Bronchial epithelial cell (primary cell): Measurements from ENCODE around the gene KIF5A. TPM values are rescaled to one million over a fixed set of nuclear protein-coding genes. Genes with fewer than 3 reads are reported as not detected.

Source experiments
- DNase-seq: peaks from one replicate; pipeline ENCODE4 v3.0.0-alpha.2; 2010; ENCODE audit warnings: low read depth
- FAIRE-seq: peaks from 2 replicates; lab custom pipeline; 2011; peaks lifted over from hg19 to GRCh38; lab: Jason Lieb, UNC
- H3K27me3 ChIP-seq: 2 replicates; pipeline ENCODE4 v1.5.1; 2011; ENCODE audit warnings: low read length; ENCODE audit not compliant: control insufficient read depth, insufficient read depth
- H3K36me3 ChIP-seq: 2 replicates; pipeline ENCODE4 v1.5.1; 2011; ENCODE audit warnings: low read length; ENCODE audit not compliant: control insufficient read depth, insufficient read depth
- H3K4me3 ChIP-seq: 2 replicates; pipeline ENCODE4 v1.5.1; 2011; ENCODE audit warnings: mild to moderate bottlenecking, low read depth, low read length, control low read depth
- CTCF ChIP-seq: IDR thresholded peaks from 2 replicates; pipeline ENCODE4 v1.5.1; 2011; ENCODE audit warnings: mild to moderate bottlenecking, moderate library complexity, low read length, control low read depth, inconsistent platforms; ENCODE audit not compliant: insufficient read depth, severe bottlenecking
- total RNA-seq: library from RNA; depleted of rRNA; stranded (reverse); fragments of >200 nt; gene quantifications from 2 replicates; pipeline ENCODE4 v1.2.1, GENCODE V29; 2014

Gene KIF5A
- total RNA-seq, 1 donor from 2014 or later, result under 0.01 TPM

DNA sequence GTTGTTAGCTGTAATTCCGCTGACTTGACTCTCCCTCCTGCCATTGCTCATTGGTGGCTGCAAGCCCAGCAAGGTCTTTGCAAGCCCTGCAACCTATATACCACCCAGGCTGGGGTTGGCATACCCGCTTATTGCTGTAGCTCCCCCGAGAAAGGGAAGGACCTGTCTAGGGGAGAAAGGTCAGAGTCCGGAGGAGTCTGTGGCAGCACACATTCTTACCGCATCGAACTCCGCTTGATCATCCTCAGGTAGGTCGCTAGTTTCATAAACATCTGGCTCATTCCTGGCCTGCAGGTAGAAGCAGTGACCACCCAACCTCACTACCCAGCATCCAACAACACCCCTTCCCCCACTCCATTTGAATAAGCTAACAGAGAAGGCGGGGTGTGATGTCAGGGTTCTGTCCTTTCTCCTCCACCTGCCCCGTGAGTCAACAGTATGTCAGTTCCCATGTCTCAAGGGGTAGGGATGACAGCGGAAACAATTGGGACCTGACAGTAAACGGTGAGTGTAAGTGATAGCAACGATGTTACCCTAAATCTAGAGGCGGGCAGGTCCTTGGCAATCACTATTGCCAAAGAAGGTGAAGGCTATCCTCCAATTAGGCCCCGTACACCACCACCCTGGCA is 3.9 kb upstream of the KIF5A start:
- peak; percentile 28 for FAIRE-seq
- TF ChIP-seq CTCF, result no peak
- DNase-seq, result peak; percentile 81
- peaks cover 7% of the 10 kb centered on the region for H3K27me3 ChIP-seq
- H3K36me3 ChIP-seq, result peaks cover 6% of the 10 kb centered on the region
- peak overlapping the region; percentile 89 for H3K4me3 ChIP-seq

GRCh38 chr12:57546438-57547287 is 3.2 kb upstream of the KIF5A start, which contains the start of gene DCTN2:
Gene DCTN2 (minus strand): TSS chr12:57547192. CDS start chr12:57547063, 129 bp downstream.
- H3K27me3 ChIP-seq, result peaks cover 7% of the 10 kb centered on the region
- DNase-seq (peak; percentile 92), FAIRE-seq (no peak)
- H3K36me3 ChIP-seq, result peaks cover 2% of the 10 kb centered on the region
- TF ChIP-seq CTCF, result peak; percentile 30
- peak within 1 kb of the TSS; percentile 89 for H3K4me3 ChIP-seq

GRCh38 chr12:57547288-57548012 is 2.4 kb upstream of the KIF5A start:
- peaks cover 2% of the 10 kb centered on the region for H3K36me3 ChIP-seq
- H3K27me3 ChIP-seq, result peaks cover 7% of the 10 kb centered on the region
- DNase-seq (no peak), FAIRE-seq (no peak)
- peak overlapping the region; percentile 89 for H3K4me3 ChIP-seq
- no peak for TF ChIP-seq CTCF

GRCh38 chr12:57548013-57548315 is 1.9 kb upstream of the KIF5A start:
- DNase-seq (no peak), FAIRE-seq (no peak)
- Histone ChIP-seq H3K36me3 (peaks cover 2% of the 10 kb centered on the region), H3K27me3 (peaks cover 7% of the 10 kb centered on the region), H3K4me3 (no peak overlapping the region)
- no peak for TF ChIP-seq CTCF

- DNase-seq (no peak), FAIRE-seq (no peak)
- no peak for TF ChIP-seq CTCF
- Histone ChIP-seq H3K36me3 (peaks cover 1% of the 10 kb centered on the region), H3K4me3 (no peak overlapping the region), H3K27me3 (peaks cover 7% of the 10 kb centered on the region)
Measured at GRCh38 chr12:57548488-57548887, 1.4 kb upstream of the KIF5A start.
